Measurements from ENCODE around the gene NAE1.
"Not testable (repeated sequence)": the region's sequence is repeated elsewhere in the genome, so short reads cannot be mapped to it uniquely, and the experiment has no call there.

The NAE1 gene

DNA sequence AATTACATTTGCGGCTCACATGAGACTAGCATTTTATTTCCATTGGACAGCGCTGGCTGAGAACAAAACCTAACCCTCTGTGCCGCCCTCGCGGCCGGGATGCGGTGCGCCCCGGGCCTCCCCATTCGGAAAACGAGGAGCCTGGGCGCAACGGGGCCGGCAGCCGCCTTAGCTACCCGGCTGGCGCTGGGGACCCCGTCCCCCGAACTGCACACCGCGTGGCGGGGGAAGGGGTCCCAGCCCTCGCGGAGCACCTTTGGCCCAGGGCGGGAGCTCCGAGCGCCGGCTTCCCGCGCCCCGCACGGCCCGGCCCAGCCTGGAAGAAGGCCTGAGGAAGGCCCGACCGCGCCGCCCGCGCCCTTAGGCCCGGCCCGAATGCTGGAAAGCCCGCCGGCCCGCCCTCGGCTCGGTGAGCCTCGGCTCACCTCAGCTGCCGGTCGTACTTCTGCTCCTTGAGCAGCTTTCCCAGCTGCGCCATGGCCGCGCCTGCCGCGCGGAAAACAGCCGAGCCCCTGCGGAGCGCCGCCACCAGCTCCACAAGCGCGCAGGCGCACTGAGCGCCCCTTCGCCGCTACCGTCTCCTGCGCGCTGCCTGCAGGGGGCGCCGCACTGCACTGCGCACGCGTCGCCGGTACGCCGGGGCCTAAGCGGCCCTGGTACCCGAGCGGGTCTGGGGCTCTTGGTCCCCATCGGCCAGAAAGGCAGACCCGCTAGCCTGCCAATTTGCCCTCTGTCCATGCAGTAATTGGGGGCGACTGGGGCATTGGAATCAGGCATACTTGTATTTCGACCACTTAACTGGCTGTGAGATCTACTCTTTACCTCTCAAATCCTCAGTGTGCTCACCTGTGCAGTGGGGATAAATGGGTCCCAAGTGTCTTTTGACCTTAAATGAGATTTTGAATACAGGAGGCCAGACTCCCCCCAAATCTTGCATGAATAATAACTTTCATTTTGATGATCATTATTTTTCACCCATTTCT is at the start of gene NAE1:
Gene NAE1 (minus strand): TSS at position 555 of the 983 bp plus-strand sequence. CDS start 77 bp downstream, at position 478.
- in situ Hi-C loops (cut with MboI; ENCODE audit: low sequenced_read_pairs): no loop called here

DNA sequence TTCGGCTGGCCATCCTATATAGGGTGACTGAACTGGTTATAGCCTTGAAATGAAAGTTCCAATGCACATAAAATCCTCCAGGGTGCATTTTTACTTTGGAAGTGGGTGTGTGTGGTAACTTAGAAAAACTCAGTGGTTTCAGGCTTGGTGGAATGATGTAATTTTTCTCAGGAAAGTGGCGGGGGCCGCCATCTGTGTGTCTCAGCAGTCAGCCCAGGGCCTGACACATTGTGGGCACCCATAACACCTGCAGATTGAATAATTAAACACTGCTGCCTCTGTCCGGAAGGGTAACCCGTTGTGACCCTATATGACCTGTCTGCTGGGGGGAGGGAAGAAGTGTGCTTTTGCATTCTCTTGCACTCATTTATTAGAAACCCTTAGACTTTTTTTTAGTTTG is 47.3 kb upstream of the NAE1 start:
- in situ Hi-C loops (cut with MboI; ENCODE audit: low sequenced_read_pairs): no loop called here

DNA sequence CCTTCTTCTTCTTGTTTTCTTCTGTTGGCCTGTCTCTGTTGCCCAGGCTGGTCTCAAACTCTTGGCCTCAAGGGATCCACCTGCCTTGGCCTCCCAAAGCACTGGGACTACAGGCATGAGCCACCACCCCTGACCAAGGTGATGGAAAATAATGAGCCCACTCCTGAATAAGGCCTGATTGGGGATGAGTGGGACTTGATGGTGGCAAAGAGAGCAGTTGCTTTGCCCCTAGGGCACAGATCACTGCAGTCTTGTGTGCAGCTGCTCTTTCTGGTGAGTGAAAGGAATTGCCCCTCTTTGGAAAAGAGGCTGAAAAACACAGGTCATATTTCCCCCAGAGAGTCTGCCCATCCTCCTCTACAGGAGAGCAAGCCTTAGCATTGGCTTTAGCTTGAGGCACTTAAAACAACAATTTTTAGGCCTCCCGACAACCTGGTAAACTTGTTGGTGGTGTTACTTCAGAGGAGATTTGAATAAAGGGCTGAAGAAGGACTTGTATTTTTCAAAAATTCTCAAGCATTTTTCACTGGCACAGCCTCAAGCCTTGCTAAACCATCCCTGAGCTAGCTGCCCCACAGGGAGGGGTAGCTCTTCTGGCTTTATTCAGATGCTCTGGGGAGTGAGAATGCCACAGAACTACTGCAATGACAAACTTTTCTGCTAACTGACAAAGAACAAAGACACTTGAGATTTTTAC is 43.5 kb upstream of the NAE1 start:
- in situ Hi-C loops (cut with MboI; ENCODE audit: low sequenced_read_pairs): no loop called here

DNA sequence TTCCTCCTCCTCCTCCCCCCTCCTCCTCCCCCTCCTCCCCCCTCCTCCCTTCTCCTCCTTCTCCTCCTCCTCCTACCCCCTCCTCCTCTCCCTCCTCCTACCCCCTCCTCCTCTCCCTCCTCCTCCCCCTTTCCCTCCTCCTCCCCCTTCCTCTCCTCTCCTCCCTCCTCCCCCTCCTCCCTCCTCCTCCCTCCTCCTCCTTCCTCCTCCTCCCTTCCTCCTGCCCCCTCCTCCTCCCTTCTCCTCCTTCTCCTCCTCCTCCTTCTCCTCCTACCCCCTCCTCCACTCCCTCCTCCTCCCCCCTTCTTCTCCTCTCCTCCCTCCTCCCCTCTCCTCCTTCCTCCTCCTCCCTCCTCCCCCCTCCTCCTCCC is 42.9 kb upstream of the NAE1 start:
- in situ Hi-C loops (cut with MboI; ENCODE audit: low sequenced_read_pairs): no loop called here

DNA sequence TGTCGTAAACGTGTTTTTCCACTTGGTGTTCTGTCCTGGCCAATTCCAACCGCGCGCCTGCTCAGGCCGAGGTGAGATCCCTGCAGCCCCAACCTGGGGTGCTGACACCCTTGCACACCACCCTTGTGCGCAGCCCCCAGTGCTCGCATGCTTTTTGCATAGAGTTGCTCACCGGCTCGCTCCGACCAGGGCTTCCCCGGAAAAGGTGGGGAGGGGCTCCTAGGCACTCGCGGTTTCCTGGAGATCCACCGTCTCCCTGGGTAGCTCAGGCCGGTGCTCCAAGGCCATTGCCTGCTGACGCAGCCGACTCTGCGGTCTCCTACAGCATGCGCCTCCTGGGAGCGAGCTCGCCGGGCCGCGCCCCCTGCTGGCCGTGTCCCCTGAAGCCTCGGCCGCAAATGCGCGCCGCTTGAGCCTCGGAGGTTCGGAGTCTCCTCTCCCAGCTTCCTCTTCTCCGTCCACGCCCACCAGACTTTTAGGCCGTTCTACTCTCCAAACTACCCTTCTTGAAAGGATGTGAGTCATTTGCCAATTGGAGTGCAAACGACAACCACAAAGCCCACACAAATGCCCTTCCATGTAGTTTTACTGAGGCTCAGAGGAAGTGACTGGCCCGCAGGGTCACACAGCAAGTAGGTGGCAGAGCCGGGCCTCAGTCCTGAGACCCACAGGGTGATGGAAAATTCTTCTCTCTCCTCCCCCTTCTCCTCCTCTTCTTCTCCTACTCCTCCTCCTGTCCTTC is 42.3 kb upstream of the NAE1 start:
- in situ Hi-C loops (cut with MboI; ENCODE audit: low sequenced_read_pairs): no loop called here

DNA sequence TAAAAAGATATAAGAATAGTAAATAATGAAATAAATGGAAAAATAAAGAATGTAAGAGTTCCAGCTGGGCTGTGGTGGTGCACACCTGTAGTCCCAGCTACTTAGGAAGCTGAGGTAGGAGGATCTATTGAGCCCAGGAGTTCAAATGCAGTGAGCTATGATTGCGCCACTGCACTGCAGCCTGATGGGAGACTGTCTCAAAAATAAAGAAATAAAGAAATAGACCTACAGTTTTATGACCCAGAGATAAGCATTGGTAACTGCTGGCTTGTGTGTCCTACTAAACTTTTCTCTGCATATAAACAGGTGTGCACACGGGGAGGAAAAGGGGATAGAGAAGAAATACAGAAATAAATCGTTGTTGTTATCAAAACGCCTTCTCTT is 41.8 kb upstream of the NAE1 start:
- in situ Hi-C loops (cut with MboI; ENCODE audit: low sequenced_read_pairs): no loop called here

DNA sequence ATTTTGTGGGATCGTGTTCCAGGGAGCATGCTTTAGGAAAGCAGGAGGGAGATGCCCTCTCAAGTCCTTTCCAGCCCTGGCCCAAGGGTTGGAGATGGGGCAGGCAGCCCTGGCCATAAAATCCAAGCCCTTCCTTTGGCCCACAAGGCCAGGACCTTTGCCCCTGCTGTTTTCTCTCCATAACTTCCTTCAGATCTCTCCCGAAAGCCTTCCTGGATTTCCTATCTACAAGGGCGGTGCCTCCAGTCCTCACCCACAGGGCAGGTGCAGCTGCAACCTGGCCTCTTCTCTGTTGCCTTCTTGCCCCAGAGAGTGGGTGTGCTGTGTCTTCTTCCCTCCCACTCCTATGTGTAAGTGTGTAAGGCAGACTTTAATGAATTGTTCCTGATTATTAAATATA is 41.1 kb upstream of the NAE1 start:
- in situ Hi-C loops (cut with MboI; ENCODE audit: low sequenced_read_pairs): no loop called here

DNA sequence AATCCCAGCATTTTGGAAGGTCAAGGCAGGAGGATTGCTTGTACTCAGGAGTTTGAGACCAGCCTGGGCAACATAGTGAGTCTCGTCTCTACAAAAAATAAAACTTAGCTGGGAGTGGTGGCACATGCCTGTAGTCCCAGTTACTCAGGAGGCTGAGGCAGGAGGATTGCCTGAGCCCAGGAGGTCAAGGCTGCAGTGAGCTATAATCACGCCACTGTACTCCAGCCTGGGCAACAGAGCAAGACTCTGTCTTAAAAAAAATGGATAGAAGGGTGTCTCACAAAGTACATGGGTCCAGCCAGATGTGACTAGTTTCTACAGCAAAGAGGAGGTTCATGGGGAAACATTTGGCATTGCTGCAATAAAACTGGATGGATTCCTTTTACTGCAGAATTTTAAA is 40.6 kb upstream of the NAE1 start:
- in situ Hi-C loops (cut with MboI; ENCODE audit: low sequenced_read_pairs): not testable (repeated sequence)

DNA sequence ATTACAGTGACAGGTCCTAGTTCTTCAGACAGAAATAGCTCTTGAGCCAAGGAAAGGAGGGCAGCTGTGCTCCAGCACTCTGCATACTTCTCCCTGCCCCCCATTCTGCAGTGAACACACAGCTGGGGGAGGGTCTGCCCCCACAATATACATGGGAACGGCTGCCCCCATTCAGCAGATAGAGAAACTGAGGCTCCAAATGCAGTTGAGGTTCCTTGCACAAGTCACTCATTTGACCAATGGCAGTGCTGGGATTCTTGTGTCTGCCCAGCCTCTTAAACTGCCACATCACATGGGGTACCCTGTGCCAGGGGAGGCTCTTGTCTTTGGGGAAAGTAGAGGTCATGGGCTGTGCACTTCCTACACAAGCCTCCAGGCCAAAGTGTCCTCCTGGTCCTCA is 38.6 kb upstream of the NAE1 start:
- in situ Hi-C loops (cut with MboI; ENCODE audit: low sequenced_read_pairs): no loop called here

DNA sequence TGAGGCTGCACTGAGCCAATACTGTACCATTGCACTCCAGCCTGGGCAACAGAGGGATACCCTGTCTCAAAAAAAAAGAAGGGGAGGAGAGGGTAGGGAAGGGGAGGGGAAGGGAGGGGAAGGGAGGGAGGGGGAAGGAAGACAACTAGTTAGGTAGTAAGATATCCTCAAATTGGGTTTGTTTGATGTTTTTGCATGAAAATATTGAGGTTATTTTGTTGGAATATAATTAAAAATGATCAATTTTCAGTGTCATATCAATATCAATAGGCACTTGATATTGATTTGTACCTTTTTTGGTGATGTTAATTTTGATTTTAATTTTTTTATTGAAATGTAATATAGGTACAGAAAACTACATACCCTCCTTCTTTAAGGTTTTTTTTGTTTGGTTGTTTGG is 32.9 kb upstream of the NAE1 start:
- in situ Hi-C loops (cut with MboI; ENCODE audit: low sequenced_read_pairs): no loop called here

DNA sequence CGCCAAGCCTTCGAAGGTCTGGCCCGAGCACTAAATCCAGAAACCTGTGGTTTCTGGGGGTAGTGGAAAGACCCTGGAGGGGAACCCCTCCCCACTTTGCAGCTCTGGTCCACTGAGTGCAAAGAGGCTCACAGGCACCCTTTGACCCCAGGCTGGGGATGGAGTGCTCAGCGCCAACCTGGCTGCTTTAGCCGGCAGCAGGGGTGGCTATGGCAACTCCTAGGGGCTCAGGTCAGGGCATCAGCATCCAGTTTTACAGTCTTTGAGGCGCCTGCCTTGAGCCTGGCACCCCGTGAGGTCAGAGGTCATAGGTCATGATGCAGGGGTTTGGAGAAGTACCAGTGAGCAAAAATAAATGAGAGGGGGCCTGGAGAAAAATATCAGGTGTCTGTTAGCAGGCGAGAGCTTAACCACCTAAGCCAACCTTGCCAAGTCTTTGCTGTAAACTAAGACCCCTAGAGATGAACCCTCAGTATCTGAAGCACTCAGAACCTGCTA is 31.3 kb upstream of the NAE1 start:
- in situ Hi-C loops (cut with MboI; ENCODE audit: low sequenced_read_pairs): no loop called here

DNA sequence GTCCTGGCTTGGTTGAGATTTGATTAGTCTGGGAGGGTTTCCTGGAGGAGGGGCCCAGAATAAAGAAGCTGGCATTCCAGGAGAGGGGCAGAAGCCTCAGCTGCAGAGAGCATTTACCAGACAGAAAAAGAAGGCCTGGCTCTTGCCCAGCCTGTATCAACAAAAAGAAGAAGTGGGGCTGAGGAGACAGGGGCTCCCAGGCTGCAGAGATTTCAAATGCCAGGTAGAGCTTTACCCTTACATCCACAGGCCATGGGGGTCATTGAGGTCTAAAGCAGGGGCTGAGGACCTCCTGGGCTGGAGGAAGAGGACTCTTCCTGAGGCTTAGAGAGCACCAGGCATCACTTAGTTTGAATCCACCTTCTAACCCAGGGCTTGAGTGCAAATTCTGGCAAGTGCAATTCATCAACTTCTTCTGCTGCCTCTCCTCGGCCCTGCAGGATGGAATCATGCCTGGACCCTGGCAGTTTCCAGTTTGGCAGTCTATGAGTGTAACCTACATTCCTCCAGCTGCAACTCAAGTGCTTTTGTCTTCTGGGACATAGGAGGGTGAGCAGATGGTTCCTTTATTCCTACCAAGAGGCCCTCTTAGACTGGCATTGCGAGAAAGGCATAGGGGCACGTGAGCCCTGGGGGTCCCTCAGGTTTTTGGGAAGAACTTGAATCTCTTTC is 28.8 kb upstream of the NAE1 start:
- in situ Hi-C loops (cut with MboI; ENCODE audit: low sequenced_read_pairs): no loop called here

DNA sequence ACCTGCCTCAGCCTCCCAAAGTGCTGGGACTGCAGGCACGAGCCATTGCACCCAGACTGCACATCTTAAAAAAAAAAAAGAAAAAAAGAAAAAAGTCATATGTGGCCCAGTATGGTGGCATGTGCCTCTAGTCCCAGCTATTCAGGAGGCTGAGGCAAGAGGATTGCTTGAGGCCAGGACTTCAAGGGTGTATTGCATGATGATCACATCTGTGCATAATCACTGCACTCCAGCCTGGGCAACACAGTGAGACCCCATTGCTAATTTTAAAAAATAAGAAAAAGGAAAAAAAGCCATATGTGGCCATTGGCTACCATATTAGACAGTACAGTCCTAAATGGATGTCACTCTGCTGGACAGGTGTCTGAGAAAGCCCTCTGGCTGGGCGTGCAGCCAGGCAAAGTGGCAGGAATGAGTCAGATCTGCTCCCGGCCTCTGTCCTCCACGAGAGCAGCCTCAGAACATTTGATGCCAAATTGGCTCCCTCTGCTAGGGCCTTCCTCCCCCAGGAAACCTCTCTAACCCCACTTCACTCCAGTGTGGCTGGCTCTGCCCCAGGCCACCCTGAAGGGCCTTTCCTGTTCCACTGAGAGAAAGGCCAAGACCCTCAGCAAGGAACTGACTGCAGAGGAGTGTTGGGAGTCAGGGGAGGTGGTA is 28.1 kb upstream of the NAE1 start:
- in situ Hi-C loops (cut with MboI; ENCODE audit: low sequenced_read_pairs): no loop called here

DNA sequence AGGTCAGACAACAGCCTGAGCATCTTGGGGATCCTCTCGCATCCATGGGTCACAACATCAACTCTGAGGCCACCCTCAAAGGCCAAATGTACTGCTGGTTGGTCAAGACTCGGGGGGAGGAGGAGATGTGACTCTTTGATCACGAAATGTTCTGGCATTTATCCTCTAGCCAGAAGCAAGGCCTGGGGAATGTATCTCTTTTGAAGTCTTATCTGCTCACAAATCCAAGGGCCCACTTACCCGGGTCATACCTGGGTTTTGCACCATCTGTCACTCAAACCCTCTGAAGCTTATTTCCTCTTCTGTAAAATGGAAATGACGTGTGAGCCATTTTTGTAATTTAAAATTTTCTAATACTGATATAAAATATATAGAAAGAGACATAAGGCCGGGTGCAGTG is 26.7 kb upstream of the NAE1 start:
- in situ Hi-C loops (cut with MboI; ENCODE audit: low sequenced_read_pairs): no loop called here

DNA sequence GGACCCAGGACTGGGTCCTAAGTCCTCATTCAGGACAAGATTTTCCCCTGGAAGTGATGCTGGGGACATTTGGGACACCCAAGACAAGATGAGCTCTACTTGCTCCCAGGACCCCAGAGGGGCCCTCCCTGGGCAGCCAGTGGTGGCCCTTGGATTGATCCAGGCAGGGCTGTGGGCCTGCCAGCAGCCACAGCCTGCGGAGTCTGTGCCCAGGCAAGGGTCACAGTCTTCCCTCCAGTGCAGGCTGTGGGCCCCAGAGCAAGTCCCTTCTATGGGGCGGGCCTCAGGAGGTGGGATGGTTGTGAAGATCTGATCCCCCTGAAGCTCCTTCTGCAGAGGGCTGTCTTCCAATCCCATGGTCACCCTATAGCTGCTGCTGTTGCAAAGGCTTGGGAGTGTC is 26.0 kb upstream of the NAE1 start:
- in situ Hi-C loops (cut with MboI; ENCODE audit: low sequenced_read_pairs): no loop called here

DNA sequence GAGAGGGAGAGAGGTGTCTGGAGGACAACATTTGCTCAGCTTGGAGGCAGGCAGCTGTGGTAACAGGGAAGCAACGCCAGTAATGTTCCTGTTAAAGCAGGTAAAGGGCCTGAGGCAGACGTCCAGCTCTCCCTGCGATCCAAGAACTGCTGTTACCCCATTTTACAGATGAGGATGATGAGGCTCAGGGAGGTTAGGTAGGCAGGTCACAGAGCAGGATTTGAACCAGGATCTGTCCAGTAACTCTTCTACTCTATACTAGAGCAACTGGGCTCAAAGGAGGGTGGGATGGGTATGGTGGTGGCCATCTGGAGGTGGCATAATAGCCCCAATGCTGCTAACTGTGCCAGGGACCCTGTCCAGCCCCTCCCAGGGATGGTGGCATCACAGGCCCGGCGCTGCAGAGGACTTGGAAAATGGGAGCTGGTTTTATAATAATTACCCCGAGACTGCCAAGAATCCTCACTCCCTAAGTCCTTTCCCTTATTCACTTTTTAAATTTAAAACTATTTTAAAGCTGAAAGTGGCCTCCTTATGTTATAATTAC is 25.5 kb upstream of the NAE1 start:
- in situ Hi-C loops (cut with MboI; ENCODE audit: low sequenced_read_pairs): no loop called here

DNA sequence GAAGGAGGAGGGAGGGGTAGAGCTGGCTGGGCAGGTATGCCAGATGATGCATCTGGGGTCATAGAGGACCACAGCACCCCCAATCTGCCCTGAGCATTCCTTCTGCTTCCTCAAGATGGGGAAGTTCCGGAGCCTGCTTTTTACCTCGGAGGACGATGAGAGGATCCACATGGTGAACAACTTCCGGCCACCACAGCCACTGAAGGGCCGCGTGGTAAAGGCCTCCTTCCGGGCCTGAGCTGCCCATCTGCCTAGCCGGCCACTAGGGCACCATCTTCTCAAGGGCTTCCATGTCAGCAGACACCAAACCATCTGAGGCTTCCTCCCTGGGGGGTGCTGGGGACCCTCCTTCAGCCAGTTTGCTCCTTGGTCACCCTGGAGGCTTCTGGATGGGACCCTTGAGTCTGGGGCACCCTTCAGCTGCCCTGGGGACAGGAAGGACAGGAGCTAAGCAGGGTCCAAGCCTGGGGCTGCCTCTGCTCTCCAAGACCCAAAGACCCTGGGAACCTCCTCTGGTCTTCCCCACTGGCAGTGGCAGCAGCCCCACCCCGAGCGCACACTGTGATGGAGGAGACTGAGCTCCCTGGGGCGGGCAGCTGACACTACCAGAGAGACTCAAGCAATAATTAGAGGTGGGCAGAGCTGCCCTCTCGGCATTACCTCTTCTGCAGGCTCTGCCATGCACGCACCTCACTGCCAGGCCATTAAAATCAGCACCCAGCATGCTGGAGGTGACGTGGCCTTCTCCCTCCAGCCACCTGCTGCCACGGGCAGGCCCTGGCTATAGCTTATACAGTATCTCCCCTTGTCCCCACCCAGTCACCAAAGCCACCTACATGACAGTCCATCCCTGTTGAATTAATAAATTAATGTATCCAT is 22.7 kb upstream of the NAE1 start:
- in situ Hi-C loops (cut with MboI; ENCODE audit: low sequenced_read_pairs): no loop called here

DNA sequence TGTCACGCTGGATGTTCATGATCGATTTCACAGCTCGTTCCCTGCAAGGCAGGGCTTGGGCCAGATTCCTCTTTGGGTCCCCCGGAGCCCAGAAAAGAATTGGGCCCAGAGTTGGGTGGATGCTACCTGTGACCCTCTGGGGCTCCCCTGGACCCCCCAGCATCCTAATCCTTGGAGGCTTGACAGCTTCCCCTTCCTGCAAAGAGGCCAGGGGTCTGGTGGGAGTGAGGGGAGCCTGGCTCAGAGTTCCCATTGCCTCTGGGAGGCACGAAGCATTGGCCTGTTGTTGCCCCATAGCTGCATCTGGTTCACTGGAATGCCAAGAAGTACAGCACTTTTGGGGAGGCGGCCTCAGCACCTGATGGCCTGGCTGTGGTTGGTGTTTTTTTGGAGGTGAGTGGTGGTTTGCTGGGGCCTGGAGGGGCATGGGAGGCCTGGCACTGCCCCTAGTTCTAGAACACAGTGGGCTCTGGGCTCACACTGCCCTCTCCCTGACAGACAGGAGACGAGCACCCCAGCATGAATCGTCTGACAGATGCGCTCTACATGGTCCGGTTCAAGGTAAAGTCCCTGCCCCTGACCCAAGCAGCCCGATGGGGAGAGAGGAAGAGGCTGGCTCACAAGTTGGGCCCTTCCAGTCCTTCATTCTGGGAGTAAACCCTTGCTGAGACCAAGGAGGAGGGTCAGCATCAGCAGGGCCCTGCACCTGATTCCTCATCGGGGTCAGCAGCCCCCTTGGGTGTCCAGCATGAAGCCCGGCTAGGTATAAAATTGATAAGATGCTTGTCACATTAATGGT is 20.6 kb upstream of the NAE1 start:
- in situ Hi-C loops (cut with MboI; ENCODE audit: low sequenced_read_pairs): no loop called here

Data from hTERT RPE-1 (cell line).